ENCODE data around the gene UBAC1. TPM values are rescaled to one million over a fixed set of nuclear protein-coding genes. Genes with fewer than 3 reads are reported as not detected.

Gene UBAC1
- total RNA-seq, 1 donor, result 19.3 TPM

DNA sequence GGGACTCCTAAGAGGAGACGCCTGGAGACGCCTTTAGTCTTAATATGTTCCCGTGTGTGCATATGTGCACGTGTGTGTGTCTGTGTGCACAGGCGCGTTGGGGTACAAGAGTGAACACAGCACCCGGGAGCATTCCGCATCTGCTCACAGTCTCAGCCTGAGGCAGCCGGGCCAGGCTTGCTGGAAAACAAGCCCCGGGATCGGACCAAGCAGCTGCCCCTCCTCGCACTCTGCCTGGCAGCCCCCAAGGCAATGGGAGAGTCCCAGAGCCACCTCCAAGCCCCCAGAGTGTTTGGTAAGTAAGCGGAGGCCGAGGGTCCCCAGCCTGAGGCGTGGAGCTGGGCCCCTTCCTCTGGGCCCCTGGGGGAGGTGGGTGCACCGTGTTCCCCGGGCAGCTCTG lies 27.3 kb upstream of the UBAC1 start:
- Histone ChIP-seq H3K4me3 (ENCODE audit: low read length) (no peak overlapping the region), H3K4me1 (ENCODE audit: insufficient read depth, low read length) (peaks cover 40% of the 10 kb centered on the region), H3K9me3 (ENCODE audit: low read depth, low read length) (no peaks in the 10 kb centered on the region), H3K27me3 (ENCODE audit: insufficient read depth, low read length) (no peaks in the 10 kb centered on the region)

DNA sequence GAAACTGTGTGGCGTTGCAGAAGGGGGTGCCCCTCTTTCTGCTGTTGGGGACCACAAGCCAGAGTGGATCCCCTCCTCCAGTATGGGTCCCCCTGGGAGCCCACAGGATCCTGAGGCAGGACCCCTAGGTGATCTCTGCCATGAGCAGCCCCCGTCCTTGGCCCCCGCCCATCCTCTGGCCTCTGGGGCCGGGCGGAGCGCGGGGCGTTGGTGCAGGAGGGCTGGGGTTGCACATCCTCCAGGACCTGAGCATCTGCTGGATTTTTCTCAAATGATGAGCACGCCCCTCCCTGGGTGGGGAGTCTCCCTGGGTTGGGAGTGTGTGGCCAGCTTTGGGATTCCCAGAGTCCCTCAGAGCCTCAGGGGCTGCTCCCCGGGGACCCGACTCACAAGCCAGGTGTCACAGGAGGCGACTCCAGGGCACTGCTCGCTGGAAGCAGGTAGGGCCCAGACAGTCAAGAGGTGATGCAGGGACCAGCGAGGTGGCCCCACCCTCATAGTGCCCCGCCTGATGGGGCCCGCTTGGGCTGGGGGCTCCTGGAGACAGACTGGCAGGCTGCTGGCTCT lies 26.7 kb upstream of the UBAC1 start:
- Histone ChIP-seq H3K9me3 (ENCODE audit: low read depth, low read length) (no peaks in the 10 kb centered on the region), H3K4me1 (ENCODE audit: insufficient read depth, low read length) (peaks cover 34% of the 10 kb centered on the region), H3K27me3 (ENCODE audit: insufficient read depth, low read length) (no peaks in the 10 kb centered on the region), H3K4me3 (ENCODE audit: low read length) (no peak overlapping the region)

DNA sequence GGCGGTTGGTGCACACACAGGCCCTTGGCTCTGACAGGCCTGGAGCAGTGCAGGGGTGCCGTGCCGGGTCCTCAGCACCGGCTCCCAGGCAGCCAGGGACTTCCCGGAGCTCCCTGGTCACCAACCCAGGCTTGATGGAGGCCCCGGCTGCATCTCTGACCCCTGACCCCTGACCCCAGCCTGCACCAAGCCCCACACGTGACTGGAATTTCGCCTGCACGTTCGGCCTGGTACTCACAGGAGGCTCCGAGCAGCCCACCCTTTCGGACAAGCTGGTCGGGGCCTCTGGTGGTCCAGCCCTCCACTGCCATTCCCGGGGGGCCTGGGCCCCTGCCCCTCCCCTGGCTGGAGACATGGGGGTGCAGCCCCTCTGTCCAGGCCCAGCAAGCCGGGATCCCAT lies 25.4 kb upstream of the UBAC1 start:
- H3K4me1 ChIP-seq (ENCODE audit: insufficient read depth, low read length), result peaks cover 21% of the 10 kb centered on the region
- H3K4me3 ChIP-seq (ENCODE audit: low read length), result no peak overlapping the region
- no peaks in the 10 kb centered on the region for H3K27me3 ChIP-seq (ENCODE audit: insufficient read depth, low read length)
- no peaks in the 10 kb centered on the region for H3K9me3 ChIP-seq (ENCODE audit: low read depth, low read length)

DNA sequence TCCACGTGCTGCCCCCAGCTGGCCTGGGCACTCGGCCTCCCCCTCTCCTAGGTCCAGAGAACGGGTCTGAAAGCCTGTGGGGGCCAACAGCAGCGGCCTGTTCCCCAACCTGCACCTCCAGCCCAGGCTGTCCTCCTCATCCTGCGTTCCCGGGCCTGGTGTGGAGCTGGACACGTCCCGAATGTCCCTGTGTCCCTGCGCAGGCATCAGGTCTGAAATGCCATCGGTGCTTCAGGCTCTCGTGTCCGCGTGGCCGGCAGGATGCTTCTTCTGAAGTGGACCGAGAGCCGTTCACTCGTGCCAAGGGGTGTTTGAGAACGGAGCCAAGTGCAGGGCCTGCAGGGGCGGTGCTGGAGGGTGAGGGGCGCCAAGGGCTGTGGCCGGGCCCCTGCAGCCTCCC lies 24.7 kb upstream of the UBAC1 start:
- Histone ChIP-seq H3K4me1 (ENCODE audit: insufficient read depth, low read length) (peaks cover 14% of the 10 kb centered on the region), H3K9me3 (ENCODE audit: low read depth, low read length) (no peaks in the 10 kb centered on the region), H3K4me3 (ENCODE audit: low read length) (no peak overlapping the region), H3K27me3 (ENCODE audit: insufficient read depth, low read length) (no peaks in the 10 kb centered on the region)

DNA sequence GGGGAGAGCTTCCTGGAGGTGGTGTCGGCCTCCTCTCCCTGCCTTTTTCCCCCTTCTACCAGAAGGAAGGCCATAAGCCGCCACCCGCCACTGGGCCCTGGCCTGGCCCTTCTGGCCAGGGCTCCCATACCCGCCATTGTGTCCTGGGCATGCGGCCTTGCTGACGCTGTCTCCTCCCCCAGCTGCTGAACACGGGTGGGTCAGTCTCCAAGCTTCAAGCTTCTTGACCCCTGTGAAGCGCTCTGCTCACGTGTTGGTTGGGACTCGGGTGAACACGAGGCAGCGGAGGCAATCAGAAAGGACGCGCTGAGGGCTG lies 24.2 kb upstream of the UBAC1 start:
- peaks cover 12% of the 10 kb centered on the region for H3K4me1 ChIP-seq (ENCODE audit: insufficient read depth, low read length)
- H3K27me3 ChIP-seq (ENCODE audit: insufficient read depth, low read length), result no peaks in the 10 kb centered on the region
- no peaks in the 10 kb centered on the region for H3K9me3 ChIP-seq (ENCODE audit: low read depth, low read length)
- H3K4me3 ChIP-seq (ENCODE audit: low read length), result no peak overlapping the region

DNA sequence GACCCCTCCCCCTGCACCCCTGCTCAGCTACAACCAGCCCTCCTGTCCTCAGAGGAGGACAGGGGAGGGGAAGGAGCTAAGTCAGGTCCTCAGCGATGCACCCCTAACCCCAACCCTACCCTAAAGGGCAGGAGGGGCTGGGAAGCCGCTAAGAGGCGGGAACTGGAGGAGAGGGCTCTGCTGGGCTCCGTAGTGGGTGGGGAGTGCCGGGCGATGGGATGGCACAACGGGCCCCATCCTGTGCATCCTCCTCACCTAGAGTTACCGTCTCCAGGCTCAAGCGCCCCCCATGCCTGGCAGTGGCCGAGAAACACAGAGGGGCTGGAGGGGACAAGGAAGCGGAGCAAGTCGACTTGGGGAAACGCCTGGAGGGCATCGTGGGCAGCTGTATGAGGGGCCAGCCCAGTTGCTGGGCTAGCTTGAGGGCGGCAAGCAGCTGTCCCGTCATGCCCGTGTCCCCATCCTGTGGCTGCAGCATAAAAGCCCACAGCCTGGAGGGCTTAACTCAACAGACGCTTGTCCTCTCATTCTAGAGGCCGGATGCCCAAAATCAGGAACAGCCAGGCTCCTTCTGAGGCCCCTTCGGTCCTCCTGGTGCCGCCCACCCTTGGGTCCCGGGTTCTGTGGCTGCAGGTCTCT lies 23.0 kb upstream of the UBAC1 start:
- no peak overlapping the region for H3K4me3 ChIP-seq (ENCODE audit: low read length)
- no peaks in the 10 kb centered on the region for H3K27me3 ChIP-seq (ENCODE audit: insufficient read depth, low read length)
- H3K4me1 ChIP-seq (ENCODE audit: insufficient read depth, low read length), result peaks cover 6% of the 10 kb centered on the region
- no peaks in the 10 kb centered on the region for H3K9me3 ChIP-seq (ENCODE audit: low read depth, low read length)

DNA sequence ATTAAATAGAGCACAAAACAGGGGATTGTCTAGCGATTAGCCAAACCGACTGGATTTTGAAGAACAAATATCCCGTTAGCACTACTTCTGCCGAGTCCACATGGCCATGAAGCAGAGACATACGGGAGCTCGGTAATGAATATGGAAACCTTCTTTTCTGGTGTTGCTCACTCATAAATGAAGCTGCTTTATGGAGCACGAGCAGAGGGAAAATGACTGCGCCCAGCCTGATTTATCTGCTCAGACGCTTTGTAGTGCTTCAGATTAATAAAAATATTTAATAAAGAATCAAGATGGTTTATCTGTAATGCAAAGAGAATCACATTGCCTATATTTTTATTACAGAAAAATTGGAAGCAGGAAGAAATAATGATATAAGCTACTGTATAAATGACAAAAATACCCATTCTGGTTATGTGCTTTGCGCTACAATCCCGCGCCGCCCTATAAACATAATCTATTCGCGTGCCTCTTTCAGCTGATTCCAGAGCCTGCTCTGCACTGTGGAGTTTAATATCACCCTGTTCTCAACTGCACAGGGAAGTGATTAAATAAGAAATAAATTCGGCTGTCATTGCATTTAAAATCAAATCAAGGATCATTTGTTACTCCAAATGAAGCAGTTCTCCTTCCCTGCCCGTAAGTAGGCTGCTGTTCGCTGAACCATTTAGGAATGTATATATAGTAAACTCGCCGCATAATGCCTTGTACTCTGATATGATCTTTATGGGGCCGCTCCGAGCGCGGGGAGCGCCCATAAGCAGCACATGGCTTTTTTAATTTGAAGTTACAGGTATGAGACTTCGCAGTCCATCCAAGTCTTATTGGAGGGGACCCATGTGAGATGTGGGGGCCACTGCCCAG lies 22.3 kb upstream of the UBAC1 start:
- Histone ChIP-seq H3K4me1 (ENCODE audit: insufficient read depth, low read length) (peaks cover 13% of the 10 kb centered on the region), H3K9me3 (ENCODE audit: low read depth, low read length) (no peaks in the 10 kb centered on the region), H3K27me3 (ENCODE audit: insufficient read depth, low read length) (peaks cover 3% of the 10 kb centered on the region), H3K4me3 (ENCODE audit: low read length) (no peak overlapping the region)

DNA sequence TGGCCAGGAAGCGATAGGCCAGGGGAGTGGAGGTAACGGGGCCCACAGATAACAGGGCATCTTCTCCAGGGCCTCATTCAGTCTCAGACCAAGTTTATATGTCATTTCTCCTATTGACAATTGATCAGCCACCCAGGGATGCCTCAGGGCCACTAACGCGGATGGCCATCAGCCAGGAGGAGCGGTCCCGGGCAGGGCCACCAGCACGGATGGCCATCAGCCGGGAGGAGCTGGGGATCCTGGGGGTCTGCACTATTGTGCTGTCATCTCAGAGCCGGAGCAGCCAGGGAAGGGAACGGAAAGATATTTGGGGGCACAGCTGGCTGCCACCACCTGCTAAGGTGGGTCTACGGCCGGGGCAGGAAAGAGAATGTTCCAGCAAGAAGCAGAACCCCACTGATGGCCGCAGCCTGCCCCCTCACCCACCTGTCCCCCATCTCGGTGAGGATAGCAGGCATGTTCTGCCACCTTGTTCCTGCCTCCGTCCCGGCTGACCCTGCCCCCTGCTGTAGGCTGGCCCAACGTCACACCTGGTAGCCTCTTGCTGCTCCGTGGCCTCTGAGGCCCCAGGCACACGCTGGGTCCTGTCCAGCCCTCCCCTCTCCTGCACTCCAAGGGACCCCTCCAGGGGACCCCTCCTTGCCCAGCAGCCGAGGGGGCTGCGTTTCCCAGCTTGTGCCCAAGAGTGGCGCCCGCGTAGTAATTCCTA lies 21.5 kb upstream of the UBAC1 start:
- H3K4me3 ChIP-seq (ENCODE audit: low read length), result no peak overlapping the region
- H3K9me3 ChIP-seq (ENCODE audit: low read depth, low read length), result no peaks in the 10 kb centered on the region
- peaks cover 3% of the 10 kb centered on the region for H3K27me3 ChIP-seq (ENCODE audit: insufficient read depth, low read length)
- H3K4me1 ChIP-seq (ENCODE audit: insufficient read depth, low read length), result peaks cover 13% of the 10 kb centered on the region

DNA sequence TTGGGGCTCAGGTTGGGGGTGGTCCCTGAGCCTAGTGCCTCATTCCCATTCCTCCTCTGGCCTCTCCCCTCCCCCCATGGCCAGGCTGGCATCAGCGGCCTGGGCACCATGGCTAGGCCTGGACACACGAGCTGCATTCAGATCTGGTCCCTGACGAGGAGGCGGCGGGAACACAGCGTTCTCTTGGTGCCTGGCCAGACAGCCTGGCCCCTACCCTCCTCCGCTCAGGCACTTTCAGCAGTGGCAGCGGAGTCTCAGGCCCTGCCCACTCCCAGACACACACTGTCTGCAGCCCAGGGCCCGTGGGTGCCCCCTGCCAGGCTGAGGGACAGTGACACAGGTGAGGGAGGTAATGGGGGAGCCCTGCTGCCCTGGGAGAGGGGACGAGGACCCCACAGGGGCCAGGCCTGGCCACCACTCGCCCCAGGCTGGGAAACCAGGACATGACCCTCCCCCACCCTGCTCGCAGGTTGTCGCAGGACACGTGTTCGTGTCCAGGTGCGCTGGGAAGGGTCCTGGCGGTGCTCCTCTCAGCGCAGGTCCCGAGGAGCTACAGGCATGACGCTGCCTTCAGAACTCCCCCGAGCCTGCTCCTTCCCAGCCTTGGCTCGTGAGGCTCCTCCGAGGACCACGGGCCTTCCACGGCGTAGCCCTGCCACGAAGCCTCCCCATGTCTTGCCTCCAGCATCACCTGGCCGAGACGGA lies 19.9 kb upstream of the UBAC1 start:
- no peak overlapping the region for H3K4me3 ChIP-seq (ENCODE audit: low read length)
- peaks cover 13% of the 10 kb centered on the region for H3K4me1 ChIP-seq (ENCODE audit: insufficient read depth, low read length)
- no peaks in the 10 kb centered on the region for H3K9me3 ChIP-seq (ENCODE audit: low read depth, low read length)
- peaks cover 3% of the 10 kb centered on the region for H3K27me3 ChIP-seq (ENCODE audit: insufficient read depth, low read length)

DNA sequence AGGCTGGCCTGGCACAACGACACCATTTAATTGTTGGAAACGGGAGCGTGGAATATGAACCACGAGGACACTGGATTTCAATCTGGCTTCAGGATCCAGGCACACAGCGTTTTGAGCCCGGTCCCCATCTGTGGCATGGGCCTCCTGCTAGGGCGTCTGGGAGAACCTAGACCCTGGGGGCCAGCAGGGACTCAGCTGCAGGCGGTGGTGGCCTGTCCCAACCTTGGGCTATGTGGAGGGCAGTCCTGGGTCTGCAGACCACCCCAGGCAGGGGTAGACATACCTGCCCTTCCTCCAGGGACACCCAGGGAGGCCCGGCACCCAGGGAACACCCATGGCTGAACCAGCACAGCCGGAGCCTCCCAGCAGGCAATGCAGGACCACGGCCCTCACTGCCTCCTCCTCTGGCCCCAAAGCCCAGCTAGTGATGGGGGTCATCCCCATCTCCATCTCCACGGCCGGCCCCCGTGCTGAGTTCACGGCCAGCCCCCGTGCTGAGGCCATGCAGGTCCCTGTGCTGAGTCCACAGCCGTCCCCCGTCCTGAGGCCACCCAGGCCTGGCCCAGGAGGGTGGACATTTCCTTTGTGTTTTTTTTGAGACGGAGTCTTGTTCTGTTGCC lies 18.5 kb upstream of the UBAC1 start:
- Histone ChIP-seq H3K4me1 (ENCODE audit: insufficient read depth, low read length) (peaks cover 13% of the 10 kb centered on the region), H3K27me3 (ENCODE audit: insufficient read depth, low read length) (peaks cover 3% of the 10 kb centered on the region), H3K4me3 (ENCODE audit: low read length) (no peak overlapping the region), H3K9me3 (ENCODE audit: low read depth, low read length) (no peaks in the 10 kb centered on the region)

DNA sequence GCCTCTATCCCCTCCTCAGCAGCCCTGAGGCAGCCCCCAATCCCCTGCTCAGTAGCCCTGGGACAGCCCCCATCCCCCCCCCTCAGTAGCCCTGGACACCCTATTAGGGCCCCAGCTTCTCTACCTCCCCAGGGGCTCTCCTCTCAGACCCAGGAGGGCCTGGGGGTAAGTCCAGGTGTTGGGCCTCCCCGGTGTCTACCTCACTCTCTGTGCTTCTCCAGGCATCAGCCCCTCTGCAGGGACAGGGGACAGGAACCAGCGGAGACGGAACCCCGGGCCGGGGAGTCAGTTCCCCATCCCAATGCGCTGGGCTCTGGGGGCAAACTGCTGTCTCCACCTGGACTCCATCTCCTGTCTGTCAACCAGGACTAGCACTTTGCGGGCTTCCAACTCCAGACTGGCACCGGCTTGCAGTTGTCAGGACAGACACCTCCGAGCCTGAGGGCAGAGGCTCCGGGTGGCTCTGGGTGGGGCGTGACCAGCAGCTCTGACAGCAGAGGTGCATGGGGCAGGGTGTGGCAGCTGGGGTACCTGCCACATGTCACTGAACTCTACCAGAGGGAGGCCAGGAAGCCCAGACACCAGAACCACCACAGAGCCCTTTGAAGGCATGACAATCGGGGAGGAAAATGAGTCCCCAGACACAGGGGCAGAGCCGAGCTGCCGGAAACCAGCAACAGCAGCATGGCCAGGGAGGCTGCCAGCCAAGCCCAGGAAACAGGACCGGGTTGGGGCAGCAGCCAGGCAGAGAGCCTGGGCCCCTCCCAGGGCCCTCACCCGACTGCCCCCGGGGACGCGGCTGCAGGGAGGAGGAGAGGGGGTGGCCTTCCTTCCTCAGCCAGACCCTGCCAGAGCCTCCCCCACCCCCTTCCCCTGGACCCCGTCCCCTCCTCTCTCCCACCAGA lies 17.7 kb upstream of the UBAC1 start:
- H3K27me3 ChIP-seq (ENCODE audit: insufficient read depth, low read length), result peaks cover 3% of the 10 kb centered on the region
- peaks cover 17% of the 10 kb centered on the region for H3K4me1 ChIP-seq (ENCODE audit: insufficient read depth, low read length)
- no peak overlapping the region for H3K4me3 ChIP-seq (ENCODE audit: low read length)
- no peaks in the 10 kb centered on the region for H3K9me3 ChIP-seq (ENCODE audit: low read depth, low read length)

DNA sequence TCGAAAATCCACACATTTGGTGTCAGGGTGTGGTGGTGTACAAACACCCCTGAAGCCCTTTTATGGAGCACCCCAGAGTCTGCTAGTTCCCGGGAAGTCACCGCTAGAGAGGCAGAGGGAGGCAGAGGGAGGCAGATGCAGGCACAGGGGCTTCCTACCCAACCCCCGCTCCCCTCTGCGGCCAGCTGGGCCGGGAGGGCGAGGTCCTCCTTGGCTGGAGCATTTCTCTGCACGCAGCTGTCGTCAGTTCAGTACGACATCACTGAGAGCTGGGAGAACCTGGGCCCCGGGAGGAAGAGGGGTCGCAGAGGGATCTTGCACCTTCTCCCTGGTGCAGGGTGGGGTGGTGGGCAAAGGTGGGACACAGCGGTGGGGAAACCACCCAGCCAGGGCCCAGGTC lies 15.8 kb upstream of the UBAC1 start:
- Histone ChIP-seq H3K4me3 (ENCODE audit: low read length) (no peak overlapping the region), H3K9me3 (ENCODE audit: low read depth, low read length) (no peaks in the 10 kb centered on the region), H3K27me3 (ENCODE audit: insufficient read depth, low read length) (peaks cover 3% of the 10 kb centered on the region), H3K4me1 (ENCODE audit: insufficient read depth, low read length) (peaks cover 27% of the 10 kb centered on the region)

DNA sequence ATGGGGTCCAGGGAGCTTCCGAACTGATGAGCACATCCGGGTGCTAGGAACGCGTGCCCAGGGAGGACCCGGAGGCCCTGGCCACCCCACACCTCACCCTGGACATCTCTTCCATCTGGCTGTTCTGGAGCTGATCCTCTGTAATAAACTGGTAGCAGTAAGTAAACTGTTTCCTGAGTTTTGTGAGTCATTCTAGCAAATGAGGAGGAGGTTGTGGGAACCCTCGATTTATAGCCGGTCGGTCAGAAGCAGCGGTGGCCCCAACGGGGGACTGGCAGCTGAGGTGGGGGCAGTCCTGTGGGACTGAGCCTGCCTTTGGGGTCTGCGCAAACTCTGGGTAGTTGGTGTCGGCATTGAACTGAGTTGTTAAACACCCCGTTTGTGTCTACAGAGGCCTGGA lies 15.4 kb upstream of the UBAC1 start:
- no peaks in the 10 kb centered on the region for H3K9me3 ChIP-seq (ENCODE audit: low read depth, low read length)
- H3K4me3 ChIP-seq (ENCODE audit: low read length), result no peak overlapping the region
- peaks cover 3% of the 10 kb centered on the region for H3K27me3 ChIP-seq (ENCODE audit: insufficient read depth, low read length)
- H3K4me1 ChIP-seq (ENCODE audit: insufficient read depth, low read length), result peaks cover 27% of the 10 kb centered on the region

DNA sequence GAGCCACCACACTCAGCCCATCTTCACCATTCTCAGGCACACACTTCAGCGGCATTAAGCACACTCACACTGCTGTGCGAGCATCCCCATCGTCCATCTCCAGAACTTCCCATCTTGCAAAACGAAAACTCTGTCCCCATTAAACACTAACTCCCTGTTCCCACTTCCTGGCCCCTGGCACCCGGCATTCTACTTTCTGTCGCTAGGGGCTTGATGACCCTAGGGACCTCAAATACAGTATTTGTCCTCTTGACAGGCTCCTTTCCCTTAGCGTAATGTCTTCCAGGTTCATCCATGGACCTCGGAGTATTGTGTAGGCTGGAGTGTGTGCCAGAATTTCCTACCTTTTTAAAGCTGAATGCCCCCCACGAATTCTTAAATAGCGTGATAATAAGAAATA lies 14.7 kb upstream of the UBAC1 start:
- peaks cover 27% of the 10 kb centered on the region for H3K4me1 ChIP-seq (ENCODE audit: insufficient read depth, low read length)
- no peak overlapping the region for H3K4me3 ChIP-seq (ENCODE audit: low read length)
- H3K27me3 ChIP-seq (ENCODE audit: insufficient read depth, low read length), result peaks cover 3% of the 10 kb centered on the region

More for the DNA sequence above, 14.7 kb upstream of the UBAC1 start:
- no peaks in the 10 kb centered on the region for H3K9me3 ChIP-seq (ENCODE audit: low read depth, low read length)
